Nephron (organoid): ENCODE measurements around the gene KCNN4.
A peak's percentile ranks its signal among the peaks of the same experiment; 100 is the strongest.

Experiments
- H3K27ac Mint-ChIP-seq, 3 experiments: 2 replicates each; pipeline ENCODE4 v1.8.0; 2020; ENCODE audit warnings: mixed read lengths in 3 of 3, mild to moderate bottlenecking in 2 of 3, moderate library complexity in 1 of 3
- H3K27me3 Mint-ChIP-seq: 2 replicates; pipeline ENCODE4 v1.8.0; 2021; ENCODE audit warnings: low read depth, mild to moderate bottlenecking, moderate library complexity, mixed read lengths
- H3K36me3 Mint-ChIP-seq: 2 replicates; pipeline ENCODE4 v1.8.0; 2020; ENCODE audit warnings: low read depth, mixed read lengths
- H3K4me1 Mint-ChIP-seq: 2 replicates; pipeline ENCODE4 v1.8.0; 2020; ENCODE audit warnings: mixed read lengths
- H3K4me3 Mint-ChIP-seq, 3 experiments: 2 replicates each; pipeline ENCODE4 v1.8.0; 2020; ENCODE audit warnings: mild to moderate bottlenecking in 3 of 3, mixed read lengths in 3 of 3, moderate library complexity in 2 of 3
- H3K9me3 Mint-ChIP-seq: 2 replicates; pipeline ENCODE4 v1.8.0; 2020; ENCODE audit warnings: mixed read lengths
- CTCF ChIP-seq, 3 experiments: fragments of 200-600 bp; sonication (generic); IDR thresholded peaks; one replicate each; pipeline ENCODE4 v1.5.0; 2021; ENCODE audit warnings: antibody characterized with exemption in 3 of 3; ENCODE audit not compliant: unreplicated experiment in 3 of 3

Gene KCNN4

GRCh38 chr19:43762814-43763213 is 18.0 kb downstream of the KCNN4 start:
- Mint-ChIP-seq H3K27me3 (peaks cover 4% of the 10 kb centered on the region), H3K4me3 (no peak overlapping the region), H3K27ac (no peak overlapping the region), H3K4me1 (no peaks in the 10 kb centered on the region), H3K36me3 (no peaks in the 10 kb centered on the region), H3K9me3 (no peaks in the 10 kb centered on the region)
- TF ChIP-seq CTCF (IDR thresholded peaks at IDR 0.05; ENCODE audit: unreplicated experiment in 3 of 3), result no peak

- Mint-ChIP-seq H3K36me3 (no peaks in the 10 kb centered on the region), H3K9me3 (no peaks in the 10 kb centered on the region), H3K27me3 (no peaks in the 10 kb centered on the region), H3K4me1 (peaks cover 6% of the 10 kb centered on the region), H3K27ac (no peak overlapping the region), H3K4me3 (no peak overlapping the region)
- TF ChIP-seq CTCF (IDR thresholded peaks at IDR 0.05; ENCODE audit: unreplicated experiment in 3 of 3), result no peak
Measured at GRCh38 chr19:43760941-43761340, 19.8 kb downstream of the KCNN4 start.

- Mint-ChIP-seq H3K27me3 (no peaks in the 10 kb centered on the region), H3K4me3 (no peak overlapping the region), H3K27ac (peak overlapping the region in 1 of 3 experiments; percentile 13), H3K4me1 (peaks cover 11% of the 10 kb centered on the region), H3K36me3 (no peaks in the 10 kb centered on the region), H3K9me3 (no peaks in the 10 kb centered on the region)
- no peak for TF ChIP-seq CTCF (IDR thresholded peaks at IDR 0.05; ENCODE audit: unreplicated experiment in 3 of 3)
Measured at GRCh38 chr19:43759515-43759914, 21.3 kb downstream of the KCNN4 start.

GRCh38 chr19:43755256-43755801 is 25.4 kb downstream of the KCNN4 start:
- H3K4me1 Mint-ChIP-seq, result peaks cover 24% of the 10 kb centered on the region
- H3K36me3 Mint-ChIP-seq, result peaks cover 17% of the 10 kb centered on the region
- no peak for TF ChIP-seq CTCF (IDR thresholded peaks at IDR 0.05; ENCODE audit: unreplicated experiment in 3 of 3)
- no peaks in the 10 kb centered on the region for H3K9me3 Mint-ChIP-seq
- H3K27ac Mint-ChIP-seq, result peak overlapping the region; percentile 96 to 99 (median 99)
- H3K27me3 Mint-ChIP-seq, result no peaks in the 10 kb centered on the region
- H3K4me3 Mint-ChIP-seq, result peak overlapping the region; percentile 94 to 99 (median 99)

- Mint-ChIP-seq H3K4me1 (peaks cover 24% of the 10 kb centered on the region), H3K27ac (peak within 1 kb of the TSS; percentile 96 to 99 (median 99)), H3K27me3 (no peaks in the 10 kb centered on the region), H3K36me3 (peaks cover 23% of the 10 kb centered on the region), H3K9me3 (no peaks in the 10 kb centered on the region), H3K4me3 (peak within 1 kb of the TSS; percentile 94 to 99 (median 99))
- TF ChIP-seq CTCF (IDR thresholded peaks at IDR 0.05; ENCODE audit: unreplicated experiment in 3 of 3), result no peak
Measured at GRCh38 chr19:43754503-43755255, 26.1 kb downstream of the KCNN4 start, which contains the start of gene SMG9. Gene SMG9 (minus strand): TSS chr19:43754962. CDS start chr19:43750741, 4,221 bp downstream.

- Mint-ChIP-seq H3K9me3 (no peaks in the 10 kb centered on the region), H3K27ac (peak overlapping the region; percentile 96 to 99 (median 99)), H3K27me3 (no peaks in the 10 kb centered on the region), H3K36me3 (peaks cover 25% of the 10 kb centered on the region), H3K4me1 (peaks cover 24% of the 10 kb centered on the region), H3K4me3 (peak overlapping the region; percentile 94 to 99 (median 99))
- TF ChIP-seq CTCF (IDR thresholded peaks at IDR 0.05; ENCODE audit: unreplicated experiment in 3 of 3), result no peak
Measured at GRCh38 chr19:43754253-43754502, 26.6 kb downstream of the KCNN4 start.
